Measurements from ENCODE around the gene LCN9. TPM values are rescaled to one million over a fixed set of nuclear protein-coding genes. Genes with fewer than 3 reads are reported as not detected.

The LCN9 gene
- total and polyA plus RNA-seq, 2 of the 4 experiments (the other 2 are of a cell fraction), result not detected

DNA sequence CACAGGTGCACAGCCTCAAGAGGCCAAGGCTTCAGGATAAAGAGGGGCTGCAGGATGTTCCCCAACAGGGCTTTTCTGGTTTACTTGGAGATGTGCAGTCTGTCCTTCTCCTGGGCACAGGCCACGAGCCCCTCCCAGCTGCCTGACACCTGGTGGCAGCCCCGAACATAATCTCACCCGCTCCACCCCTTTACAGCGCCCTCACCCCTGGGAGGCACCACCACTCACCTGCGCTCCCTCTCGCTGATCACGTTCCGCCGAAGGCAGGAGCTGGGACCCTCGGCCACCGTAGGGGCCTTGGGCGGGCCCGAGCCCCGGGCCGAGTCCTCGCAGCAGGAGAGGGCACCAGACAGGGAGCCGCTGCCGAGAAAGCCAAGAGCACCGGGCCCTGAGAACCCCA, 35.7 kb downstream of the LCN9 start:
- ChIA-PET POLR2A (ENCODE audit: unreplicated experiment) (no interaction called here), CTCF (no interaction called here)
- Histone ChIP-seq H3K27me3 (ENCODE audit: control insufficient read depth, insufficient read depth, low read length) (peaks cover 12% of the 10 kb centered on the region; the same call in 1 of the 2 replicates), H3K9me1 (ENCODE audit: insufficient read depth, low read length) (no peaks in the 10 kb centered on the region), H3K27ac (ENCODE audit: insufficient read depth, low read length) (no peak overlapping the region), H3K9me3 (ENCODE audit: control insufficient read depth, insufficient read depth, low read length) (no peaks in the 10 kb centered on the region), H3K4me1 (ENCODE audit: control insufficient read depth, insufficient read depth, low read length) (peaks cover 1% of the 10 kb centered on the region; the same call in 1 of the 2 replicates), H3K18ac (ENCODE audit: low read depth, low read length) (no peak overlapping the region), H2AK5ac (ENCODE audit: low read depth, low read length) (no peak overlapping the region), H3K79me1 (ENCODE audit: low read depth in 1 of 2, low read length in 2 of 2) (no peaks in the 10 kb centered on the region), H3K14ac (replicated peaks; ENCODE audit: low read depth, low read length) (no peak overlapping the region), H3K9ac (ENCODE audit: low read depth, low read length) (no peak overlapping the region), H3K56ac (ENCODE audit: extremely low read depth, insufficient read depth, low read length) (no peak overlapping the region), H2AK9ac (replicated peaks; ENCODE audit: low read depth, low read length, poor library complexity) (no peak overlapping the region), H2BK20ac (ENCODE audit: low read depth, low read length) (no peak overlapping the region), H3K4ac (ENCODE audit: low read depth, low read length) (no peak overlapping the region), H3K36me3 (ENCODE audit: control insufficient read depth, insufficient read depth, low read length) (no peaks in the 10 kb centered on the region), H3K4me2 (ENCODE audit: low read depth, low read length) (no peak overlapping the region), H4K5ac (ENCODE audit: low read depth, low read length) (no peak overlapping the region), H4K8ac (ENCODE audit: low read depth in 2 of 2, low read length in 2 of 2) (no peak overlapping the region), H2AFZ (replicated peaks; ENCODE audit: low read length, poor library complexity) (no peak overlapping the region), H3K4me3 (ENCODE audit: insufficient read depth, low read depth, low read length) (no peak overlapping the region), H4K91ac (ENCODE audit: insufficient read depth, low read depth, low read length) (no peak overlapping the region), H4K20me1 (ENCODE audit: insufficient read depth, low read length) (no peaks in the 10 kb centered on the region), H2BK120ac (ENCODE audit: low read depth, low read length) (no peak overlapping the region), H3K23ac (ENCODE audit: low read depth, low read length) (no peak overlapping the region), H2BK15ac (ENCODE audit: low read depth, low read length) (no peak overlapping the region), H2BK5ac (ENCODE audit: low read depth, low read length, poor library complexity, severe bottlenecking) (no peak overlapping the region)
- WGBS, 2 experiments (ENCODE audit: extremely low coverage in 2 of 2, insufficient read length in 1 of 2), result 80% methylated on average over 1 of the region's 19 CpGs; no CpG with 5 or more reads in 1 of the 2 experiments
- dilution Hi-C loops (cut with HindIII; ENCODE audit: low sequenced_read_pairs, unreplicated experiment), result no loop called here
- ATAC-seq (ENCODE audit: low read depth), result no peak
- no peak for DNase-seq
- in situ Hi-C loops (cut with MboI; ENCODE audit: low sequenced_read_pairs), result no loop called here
- intact Hi-C loops (cut with micrococcal nuclease), result no loop called here
- no peak for TF ChIP-seq NFE2L2 (IDR thresholded peaks at IDR 0.05; ENCODE audit: low read depth, low read length)
- no peak for TF ChIP-seq CHD1 (IDR thresholded peaks at IDR 0.05; ENCODE audit: low read depth, low read length)
- TF ChIP-seq, protein P1, sequence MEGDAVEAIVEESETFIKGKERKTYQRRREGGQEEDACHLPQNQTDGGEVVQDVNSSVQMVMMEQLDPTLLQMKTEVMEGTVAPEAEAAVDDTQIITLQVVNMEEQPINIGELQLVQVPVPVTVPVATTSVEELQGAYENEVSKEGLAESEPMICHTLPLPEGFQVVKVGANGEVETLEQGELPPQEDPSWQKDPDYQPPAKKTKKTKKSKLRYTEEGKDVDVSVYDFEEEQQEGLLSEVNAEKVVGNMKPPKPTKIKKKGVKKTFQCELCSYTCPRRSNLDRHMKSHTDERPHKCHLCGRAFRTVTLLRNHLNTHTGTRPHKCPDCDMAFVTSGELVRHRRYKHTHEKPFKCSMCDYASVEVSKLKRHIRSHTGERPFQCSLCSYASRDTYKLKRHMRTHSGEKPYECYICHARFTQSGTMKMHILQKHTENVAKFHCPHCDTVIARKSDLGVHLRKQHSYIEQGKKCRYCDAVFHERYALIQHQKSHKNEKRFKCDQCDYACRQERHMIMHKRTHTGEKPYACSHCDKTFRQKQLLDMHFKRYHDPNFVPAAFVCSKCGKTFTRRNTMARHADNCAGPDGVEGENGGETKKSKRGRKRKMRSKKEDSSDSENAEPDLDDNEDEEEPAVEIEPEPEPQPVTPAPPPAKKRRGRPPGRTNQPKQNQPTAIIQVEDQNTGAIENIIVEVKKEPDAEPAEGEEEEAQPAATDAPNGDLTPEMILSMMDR (conservative IDR thresholded peaks at IDR 0.05; ENCODE audit: low read depth, low read length), result no peak
- TF ChIP-seq FOS (IDR thresholded peaks at IDR 0.05; ENCODE audit: low read depth, low read length), result no peak
- no peak for TF ChIP-seq MAZ (IDR thresholded peaks at IDR 0.05; ENCODE audit: borderline replicate concordance, low read depth, low read length)
- no peak for TF ChIP-seq SMC3 (IDR thresholded peaks at IDR 0.05; ENCODE audit: low read depth, low read length)
- no peak for TF ChIP-seq BHLHE40 (IDR thresholded peaks at IDR 0.05; ENCODE audit: low read depth, low read length)
- no peak for TF ChIP-seq MAFK (IDR thresholded peaks at IDR 0.05; ENCODE audit: low read depth, low read length)
- TF ChIP-seq MXI1 (IDR thresholded peaks at IDR 0.05; ENCODE audit: borderline replicate concordance, low read depth, low read length), result no peak
- BruUV-seq (replicated peaks), result no TSS peak
